CD4-positive, CD25-positive, alpha-beta regulatory T cell (primary cell): ENCODE data around the gene FUT8. TPM values are rescaled to one million over a fixed set of nuclear protein-coding genes. Genes with fewer than 3 reads are reported as not detected.

Experiments used
- ATAC-seq, 2 donors: fragments of 150-1000 bp; cut with Tn5 transposase; one replicate each; pipeline ENCODE4 v1.10.0; 2021; ENCODE audit warnings: low read depth in 2 of 2, moderate number of reproducible peaks in 2 of 2, moderate library complexity in 1 of 2
- DNase-seq, 3 donors: peaks; one replicate each; pipeline versions ENCODE4 v3.0.0 to v3.0.0-alpha.2; 2012 to 2022; ENCODE audit warnings: mixed read lengths in 1 of 3
- H3K27ac ChIP-seq: one replicate; pipeline ENCODE4 v1.7.0; 2013; ENCODE audit warnings: mild to moderate bottlenecking, low read length; ENCODE audit not compliant: insufficient read depth, poor library complexity, severe bottlenecking
- H3K27me3 ChIP-seq: one replicate; pipeline ENCODE4 v1.7.0; 2013; ENCODE audit warnings: low read length; ENCODE audit not compliant: control insufficient read depth, insufficient read depth
- H3K36me3 ChIP-seq: one replicate; pipeline ENCODE4 v1.7.0; 2013; ENCODE audit warnings: mild to moderate bottlenecking, low read length, moderate library complexity; ENCODE audit not compliant: control insufficient read depth, insufficient read depth
- H3K4me1 ChIP-seq: 2 replicates; pipeline ENCODE4 v1.7.0; 2013; ENCODE audit warnings: mild to moderate bottlenecking, low read length; ENCODE audit not compliant: insufficient read depth, control insufficient read depth, poor library complexity, severe bottlenecking
- H3K4me3 ChIP-seq: one replicate; pipeline ENCODE4 v1.7.0; 2013; ENCODE audit warnings: low read depth, mild to moderate bottlenecking, low read length, moderate library complexity
- H3K9me3 ChIP-seq, 2 experiments: 1 replicate in 1 of 2; 2 replicates in 1 of 2; pipeline ENCODE4 v1.7.0; 2013; ENCODE audit warnings: low read length in 2 of 2, mild to moderate bottlenecking in 1 of 2, moderate library complexity in 1 of 2; ENCODE audit not compliant: control insufficient read depth in 2 of 2
- H3K27ac Mint-ChIP-seq, 3 donors: one replicate each; pipeline ENCODE4 v1.8.0; 2020 to 2022; ENCODE audit warnings: mild to moderate bottlenecking in 3 of 3, mixed read lengths in 3 of 3, moderate library complexity in 2 of 3
- H3K27me3 Mint-ChIP-seq: one replicate; pipeline ENCODE4 v1.8.0; 2022; ENCODE audit warnings: mild to moderate bottlenecking, mixed read lengths
- H3K36me3 Mint-ChIP-seq: one replicate; pipeline ENCODE4 v1.8.0; 2020; ENCODE audit warnings: mixed read lengths
- H3K4me1 Mint-ChIP-seq, 4 donors: one replicate each; pipeline ENCODE4 v1.8.0; 2020 to 2022; ENCODE audit warnings: mixed read lengths in 4 of 4, mild to moderate bottlenecking in 1 of 4
- H3K4me3 Mint-ChIP-seq, 4 donors: one replicate each; pipeline ENCODE4 v1.8.0; 2020 to 2022; ENCODE audit warnings: mild to moderate bottlenecking in 4 of 4, mixed read lengths in 4 of 4, moderate library complexity in 3 of 4
- H3K9me3 Mint-ChIP-seq, 7 donors: one replicate each; pipeline ENCODE4 v1.8.0; 2020 to 2022; ENCODE audit warnings: mixed read lengths in 7 of 7, mild to moderate bottlenecking in 3 of 7, moderate library complexity in 2 of 7
- polyA plus RNA-seq, 4 donors: library from polyadenylated mRNA; unstranded; fragments of 300-500 nt; fragmentation: Illumina TruSeq; gene quantifications; one replicate each; pipeline ENCODE4 v1.2.3, GENCODE V29; 2021
- total RNA-seq: library from RNA; stranded (reverse); gene quantifications from one replicate; pipeline ENCODE4 v1.2.3, GENCODE V29; 2022

FUT8 gene
- total and polyA plus RNA-seq, 5 donors from 2014 or later = 15.3 to 59.2 (median 22.2) TPM

- H3K27me3 Mint-ChIP-seq = no peaks in the 10 kb centered on the region
- Histone ChIP-seq H3K4me1 (peaks cover 10% of the 10 kb centered on the region), H3K9me3 (no peaks in the 10 kb centered on the region), H3K27me3 (no peaks in the 10 kb centered on the region), H3K4me3 (no peak overlapping the region), H3K36me3 (no peaks in the 10 kb centered on the region), H3K27ac (no peak overlapping the region)
- H3K4me3 Mint-ChIP-seq = no peak overlapping the region
- no peak overlapping the region for H3K27ac Mint-ChIP-seq
- DNase-seq (no peak), ATAC-seq (no peak)
- H3K4me1 Mint-ChIP-seq = peaks cover 31 to 77% (median 66%) of the 10 kb centered on the region in 4 donors
- H3K36me3 Mint-ChIP-seq = peaks cover 35% of the 10 kb centered on the region
- no peaks in the 10 kb centered on the region for H3K9me3 Mint-ChIP-seq
These were observed 70.4 kb downstream of the FUT8 start for GRCh38 chr14:65482757-65483438.

GRCh38 chr14:65483647-65484046, 71.1 kb downstream of the FUT8 start:
- H3K4me1 ChIP-seq = peaks cover 7% of the 10 kb centered on the region
- no peaks in the 10 kb centered on the region for H3K9me3 Mint-ChIP-seq
- H3K27ac Mint-ChIP-seq = no peak overlapping the region
- peaks cover 25 to 77% (median 64%) of the 10 kb centered on the region in 4 donors for H3K4me1 Mint-ChIP-seq
- ATAC-seq = no peak
- H3K27me3 Mint-ChIP-seq = no peaks in the 10 kb centered on the region
- no peak overlapping the region for H3K4me3 ChIP-seq
- H3K36me3 Mint-ChIP-seq = peaks cover 36% of the 10 kb centered on the region
- no peaks in the 10 kb centered on the region for H3K36me3 ChIP-seq
- H3K27ac ChIP-seq = no peak overlapping the region
- no peak for DNase-seq
- H3K4me3 Mint-ChIP-seq = no peak overlapping the region
- no peaks in the 10 kb centered on the region for H3K27me3 ChIP-seq
- H3K9me3 ChIP-seq = no peaks in the 10 kb centered on the region

- ATAC-seq = no peak
- no peak overlapping the region for H3K4me3 ChIP-seq
- H3K9me3 ChIP-seq = no peaks in the 10 kb centered on the region
- no peak overlapping the region for H3K27ac Mint-ChIP-seq
- no peak overlapping the region for H3K27ac ChIP-seq
- H3K36me3 Mint-ChIP-seq = peaks cover 36% of the 10 kb centered on the region
- no peak for DNase-seq
- H3K4me1 Mint-ChIP-seq = peaks cover 27 to 70% (median 55%) of the 10 kb centered on the region in 4 donors
- H3K4me1 ChIP-seq = peaks cover 7% of the 10 kb centered on the region
- no peaks in the 10 kb centered on the region for H3K27me3 ChIP-seq
- no peaks in the 10 kb centered on the region for H3K27me3 Mint-ChIP-seq
- H3K36me3 ChIP-seq = no peaks in the 10 kb centered on the region
- H3K4me3 Mint-ChIP-seq = no peak overlapping the region
- no peaks in the 10 kb centered on the region for H3K9me3 Mint-ChIP-seq
These were observed 73.0 kb downstream of the FUT8 start for GRCh38 chr14:65485516-65485915.

GRCh38 chr14:65486863-65487262, 74.3 kb downstream of the FUT8 start:
- Histone ChIP-seq H3K27me3 (no peaks in the 10 kb centered on the region), H3K27ac (no peak overlapping the region), H3K9me3 (no peaks in the 10 kb centered on the region), H3K36me3 (no peaks in the 10 kb centered on the region), H3K4me1 (no peaks in the 10 kb centered on the region), H3K4me3 (no peak overlapping the region)
- Mint-ChIP-seq H3K4me3 (no peak overlapping the region), H3K36me3 (peaks cover 32% of the 10 kb centered on the region), H3K27ac (no peak overlapping the region), H3K9me3 (no peaks in the 10 kb centered on the region), H3K27me3 (no peaks in the 10 kb centered on the region), H3K4me1 (peaks cover 27 to 68% (median 48%) of the 10 kb centered on the region in 4 donors)
- no peak for DNase-seq
- ATAC-seq = no peak

- peaks cover 26% of the 10 kb centered on the region for H3K36me3 Mint-ChIP-seq
- no peaks in the 10 kb centered on the region for H3K27me3 Mint-ChIP-seq
- Histone ChIP-seq H3K36me3 (no peaks in the 10 kb centered on the region), H3K27ac (no peak overlapping the region), H3K4me1 (peaks cover 4% of the 10 kb centered on the region), H3K27me3 (no peaks in the 10 kb centered on the region), H3K4me3 (no peak overlapping the region), H3K9me3 (no peaks in the 10 kb centered on the region)
- H3K9me3 Mint-ChIP-seq = peaks cover 0 to 3% (median 0%) of the 10 kb centered on the region in 7 donors
- ATAC-seq = no peak
- H3K27ac Mint-ChIP-seq = peak overlapping the region in 1 of 3 donors; percentile 26
- H3K4me3 Mint-ChIP-seq = no peak overlapping the region
- H3K4me1 Mint-ChIP-seq = peaks cover 31 to 67% (median 48%) of the 10 kb centered on the region in 4 donors
- no peak for DNase-seq
These were observed 75.4 kb downstream of the FUT8 start for GRCh38 chr14:65487783-65488494.

GRCh38 chr14:65491274-65491673, 78.7 kb downstream of the FUT8 start:
- H3K4me1 Mint-ChIP-seq = peaks cover 23 to 52% (median 37%) of the 10 kb centered on the region in 4 donors
- Histone ChIP-seq H3K27ac (no peak overlapping the region), H3K27me3 (no peaks in the 10 kb centered on the region), H3K4me3 (no peak overlapping the region), H3K9me3 (peaks cover 0 to 2% of the 10 kb centered on the region in 2 experiments), H3K36me3 (peaks cover 3% of the 10 kb centered on the region), H3K4me1 (peaks cover 4% of the 10 kb centered on the region)
- ATAC-seq = no peak
- no peak for DNase-seq
- no peaks in the 10 kb centered on the region for H3K27me3 Mint-ChIP-seq
- no peak overlapping the region for H3K4me3 Mint-ChIP-seq
- no peak overlapping the region for H3K27ac Mint-ChIP-seq
- peaks cover 25% of the 10 kb centered on the region for H3K36me3 Mint-ChIP-seq
- peaks cover 0 to 8% (median 2%) of the 10 kb centered on the region in 7 donors for H3K9me3 Mint-ChIP-seq

- no peak for ATAC-seq
- H3K36me3 Mint-ChIP-seq = peaks cover 27% of the 10 kb centered on the region
- Histone ChIP-seq H3K36me3 (peaks cover 3% of the 10 kb centered on the region), H3K4me3 (no peak overlapping the region), H3K9me3 (peaks cover 0 to 2% of the 10 kb centered on the region in 2 experiments), H3K27ac (no peak overlapping the region), H3K4me1 (peaks cover 4% of the 10 kb centered on the region), H3K27me3 (no peaks in the 10 kb centered on the region)
- H3K4me3 Mint-ChIP-seq = no peak overlapping the region
- H3K4me1 Mint-ChIP-seq = peaks cover 18 to 50% (median 35%) of the 10 kb centered on the region in 4 donors
- no peak overlapping the region for H3K27ac Mint-ChIP-seq
- DNase-seq = no peak
- H3K9me3 Mint-ChIP-seq = peaks cover 0 to 13% (median 7%) of the 10 kb centered on the region in 7 donors
- H3K27me3 Mint-ChIP-seq = no peaks in the 10 kb centered on the region
These were observed 79.7 kb downstream of the FUT8 start for GRCh38 chr14:65492266-65492665.
